HG03442 (cell line): Measurements from ENCODE around the gene P4HB.

Source experiments
- ATAC-seq: cut with Tn5 transposase; IDR thresholded peaks from one replicate; pipeline ENCODE4 v1.9.1; 2021; ENCODE audit warnings: mild to moderate bottlenecking, moderate library complexity; ENCODE audit not compliant: unreplicated experiment

P4HB gene

DNA sequence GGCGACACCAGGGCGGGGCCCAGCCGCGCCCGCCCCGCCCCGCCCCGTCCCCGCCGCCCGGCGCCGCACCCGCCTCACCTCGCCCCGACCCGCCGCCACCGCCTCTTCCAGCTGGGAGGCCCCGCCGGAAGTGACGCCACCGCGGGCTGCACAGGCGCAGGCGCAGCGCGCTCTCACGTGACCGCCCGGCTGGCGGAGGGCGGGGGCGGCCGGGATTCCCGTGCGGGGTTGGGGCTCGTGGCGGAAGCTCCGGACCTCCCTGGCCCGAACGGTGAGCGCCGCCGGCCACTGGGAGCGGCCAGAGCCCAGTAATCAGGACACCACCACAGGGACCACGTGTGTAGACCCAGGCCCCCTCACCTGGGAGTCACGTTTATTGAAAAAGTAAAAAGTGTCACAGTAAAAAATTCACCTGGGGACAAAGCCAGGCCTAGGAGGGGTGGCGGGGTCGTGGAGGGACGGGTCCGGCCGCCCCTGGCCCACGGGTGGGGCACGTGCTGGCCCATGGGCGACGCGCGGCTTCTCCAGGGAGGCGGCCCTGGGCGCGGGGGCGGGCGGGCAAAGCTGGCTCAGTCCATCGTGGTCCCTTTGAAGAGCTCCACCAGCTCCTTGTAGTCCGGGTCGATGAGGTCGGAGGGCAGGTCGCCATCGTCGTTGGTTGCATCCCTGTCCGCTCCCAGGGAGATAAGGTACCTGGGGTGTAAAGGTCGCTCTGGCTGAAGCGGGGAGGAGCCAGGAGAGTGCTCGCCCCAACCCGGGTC, 27.0 kb downstream of the P4HB start, which contains the start of gene MCRIP1:
Gene MCRIP1 (minus strand): TSS at position 132 of the 761 bp plus-strand sequence. CDS start 8,785 bp downstream, outside the sequence.
- peak; percentile 77 for ATAC-seq

DNA sequence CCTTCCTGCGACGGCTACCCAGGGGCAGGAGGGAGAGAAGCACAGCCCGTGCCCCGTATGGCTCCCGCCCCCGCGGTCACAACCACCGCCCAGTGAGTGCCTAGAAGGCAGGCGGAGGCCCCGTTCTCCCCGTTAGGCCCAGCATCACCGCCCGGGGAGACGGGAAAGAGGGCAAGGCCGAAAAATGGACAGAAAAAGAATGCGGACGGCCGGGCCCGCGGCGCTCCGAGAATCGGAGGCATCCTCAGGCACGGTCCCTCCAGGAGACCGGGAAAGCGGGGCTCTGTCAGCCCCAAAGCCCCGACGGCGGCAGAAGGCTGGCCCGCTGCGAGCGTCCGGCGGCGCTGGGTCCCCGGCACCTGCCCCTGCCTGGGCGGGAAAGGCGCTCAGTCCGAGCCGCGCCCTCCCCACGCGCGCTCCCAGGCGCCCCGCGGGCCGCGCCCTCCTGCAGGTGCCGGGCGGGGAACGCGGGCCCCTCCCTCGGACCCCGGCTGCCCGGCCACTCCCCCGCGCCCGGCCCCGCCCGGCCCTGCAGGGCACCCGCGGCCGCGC, 27.7 kb downstream of the P4HB start:
- peak; percentile 18 for ATAC-seq

- no peak for ATAC-seq
Observed at GRCh38 chr17:81831957-81832607, 28.3 kb downstream of the P4HB start.

- ATAC-seq = no peak
Observed at GRCh38 chr17:81831563-81831956, 28.8 kb downstream of the P4HB start.

GRCh38 chr17:81829858-81830257, 30.5 kb downstream of the P4HB start:
- no peak for ATAC-seq

DNA sequence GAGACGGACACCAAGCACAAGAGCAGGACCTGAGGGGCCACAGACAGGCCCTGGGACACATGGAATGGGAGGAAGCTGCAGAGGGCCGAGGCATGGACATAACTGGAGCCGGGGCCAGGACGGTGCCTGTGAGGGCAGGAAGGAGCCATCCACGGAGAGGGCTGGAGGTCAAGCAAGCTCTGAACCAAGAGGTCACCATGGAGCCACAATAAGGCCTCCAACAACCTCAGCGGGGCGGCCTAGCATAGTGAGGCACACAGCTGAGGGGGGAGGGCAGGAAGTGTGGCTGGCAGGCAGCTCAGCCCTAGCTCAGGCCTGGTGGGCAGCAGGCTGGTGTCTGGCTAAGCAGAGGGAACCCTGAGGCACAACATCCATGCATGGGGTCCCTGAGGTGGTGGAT, 31.7 kb downstream of the P4HB start:
- ATAC-seq = no peak

DNA sequence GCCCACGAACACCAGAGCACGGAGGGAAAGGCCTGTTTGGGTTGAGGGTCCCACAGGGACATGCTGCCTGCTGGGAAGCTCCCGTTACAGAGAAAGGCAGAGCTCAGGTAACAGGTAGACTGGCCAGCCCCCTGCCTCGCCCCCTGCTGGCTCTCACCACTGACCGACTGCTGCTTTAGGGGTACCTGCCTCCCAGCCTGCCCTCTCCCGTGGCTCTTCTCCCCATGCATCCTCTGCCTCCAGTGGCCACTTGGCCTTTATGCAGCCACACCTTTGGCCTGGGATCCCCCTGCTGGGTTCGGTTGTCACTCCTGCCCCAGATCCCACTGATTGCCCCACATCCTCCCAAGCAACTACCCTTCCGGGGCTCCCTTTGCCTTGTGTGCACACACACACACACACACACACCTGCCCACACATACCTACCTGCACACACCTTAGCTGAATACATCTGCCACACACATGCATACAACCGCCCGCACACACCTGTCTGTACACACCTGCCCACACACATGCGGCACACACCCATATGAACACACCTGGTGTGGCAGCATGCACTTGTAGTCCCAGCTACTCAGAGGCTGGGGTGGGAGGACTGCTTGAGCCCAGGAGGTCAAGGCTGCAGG, 34.4 kb downstream of the P4HB start:
- ATAC-seq = no peak

GRCh38 chr17:81824595-81824994, 35.7 kb downstream of the P4HB start:
- ATAC-seq = no peak

- no peak for ATAC-seq
Observed at GRCh38 chr17:81823820-81824550, 36.4 kb downstream of the P4HB start.

- ATAC-seq = no peak
Observed at GRCh38 chr17:81822996-81823819, 37.1 kb downstream of the P4HB start.

- no peak for ATAC-seq
Observed at GRCh38 chr17:81822312-81822637, 38.1 kb downstream of the P4HB start.

- no peak for ATAC-seq
Observed at GRCh38 chr17:81821603-81822311, 38.6 kb downstream of the P4HB start.

DNA sequence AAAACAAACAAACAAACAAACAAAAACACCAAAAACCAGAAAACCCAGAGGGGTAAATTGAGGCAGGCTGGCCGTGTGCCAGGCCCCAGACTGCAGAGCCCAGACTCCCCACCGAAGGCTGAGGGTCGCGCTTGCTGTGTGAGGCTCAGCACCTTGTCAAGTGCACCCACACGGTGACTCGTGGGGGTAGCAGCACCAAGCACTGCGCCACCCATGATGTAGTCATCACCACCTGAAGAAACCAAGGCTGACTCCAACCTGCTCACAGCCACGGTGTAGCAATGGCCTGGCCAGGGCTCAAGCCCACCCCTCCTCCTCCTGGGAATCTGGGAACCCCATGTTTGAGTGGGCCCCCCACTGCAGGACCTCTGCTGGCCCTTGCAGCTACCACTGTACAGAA, 39.2 kb downstream of the P4HB start:
- no peak for ATAC-seq

- ATAC-seq = no peak
Observed at GRCh38 chr17:81819708-81820107, 40.6 kb downstream of the P4HB start.

- no peak for ATAC-seq
Observed at GRCh38 chr17:81817758-81818147, 42.6 kb downstream of the P4HB start.

GRCh38 chr17:81815646-81815986, 44.7 kb downstream of the P4HB start:
- no peak for ATAC-seq

DNA sequence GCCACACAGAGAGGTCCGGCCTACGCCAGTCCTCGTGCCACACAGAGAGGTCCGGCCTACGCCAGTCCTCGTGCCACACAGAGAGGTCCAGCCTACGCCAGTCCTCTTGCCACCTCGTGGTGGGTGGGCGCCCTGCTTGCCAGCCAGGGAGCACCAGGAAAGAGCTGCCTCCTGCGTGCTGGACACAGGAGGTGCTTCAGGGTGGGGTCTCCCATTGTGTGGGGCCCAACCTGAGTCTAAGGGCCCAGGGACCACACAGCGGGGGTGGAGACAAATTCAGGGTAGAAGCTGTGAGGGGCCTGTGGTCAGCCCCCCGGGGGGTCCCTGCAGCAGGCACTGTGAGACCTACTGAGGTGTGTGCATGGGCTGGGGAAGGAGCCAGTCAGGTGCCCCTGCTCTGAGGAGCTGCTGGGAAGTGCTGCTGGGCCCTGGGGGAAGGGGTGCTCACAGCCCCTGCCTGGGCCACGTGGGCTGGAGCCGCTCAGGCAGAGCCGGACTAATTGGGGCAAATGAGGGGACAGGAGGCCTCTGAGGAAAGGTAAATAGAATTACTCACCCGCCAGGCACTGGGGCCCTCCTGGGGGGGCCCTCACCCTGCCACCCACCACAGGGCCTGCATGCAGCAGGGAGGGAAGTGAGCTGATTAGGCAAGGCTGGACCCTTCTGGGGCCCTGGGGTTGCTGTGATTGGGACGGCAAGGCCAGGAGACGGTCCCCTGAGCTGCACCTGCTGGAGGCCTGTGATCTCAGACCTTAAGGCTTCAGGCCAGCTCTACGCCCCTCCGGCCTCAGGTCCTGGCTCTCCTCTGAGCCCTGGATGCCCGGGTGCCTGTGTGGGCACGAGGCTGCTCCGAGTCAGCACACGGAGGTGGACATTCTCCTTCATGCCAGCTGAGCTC, 45.3 kb downstream of the P4HB start:
- no peak for ATAC-seq

DNA sequence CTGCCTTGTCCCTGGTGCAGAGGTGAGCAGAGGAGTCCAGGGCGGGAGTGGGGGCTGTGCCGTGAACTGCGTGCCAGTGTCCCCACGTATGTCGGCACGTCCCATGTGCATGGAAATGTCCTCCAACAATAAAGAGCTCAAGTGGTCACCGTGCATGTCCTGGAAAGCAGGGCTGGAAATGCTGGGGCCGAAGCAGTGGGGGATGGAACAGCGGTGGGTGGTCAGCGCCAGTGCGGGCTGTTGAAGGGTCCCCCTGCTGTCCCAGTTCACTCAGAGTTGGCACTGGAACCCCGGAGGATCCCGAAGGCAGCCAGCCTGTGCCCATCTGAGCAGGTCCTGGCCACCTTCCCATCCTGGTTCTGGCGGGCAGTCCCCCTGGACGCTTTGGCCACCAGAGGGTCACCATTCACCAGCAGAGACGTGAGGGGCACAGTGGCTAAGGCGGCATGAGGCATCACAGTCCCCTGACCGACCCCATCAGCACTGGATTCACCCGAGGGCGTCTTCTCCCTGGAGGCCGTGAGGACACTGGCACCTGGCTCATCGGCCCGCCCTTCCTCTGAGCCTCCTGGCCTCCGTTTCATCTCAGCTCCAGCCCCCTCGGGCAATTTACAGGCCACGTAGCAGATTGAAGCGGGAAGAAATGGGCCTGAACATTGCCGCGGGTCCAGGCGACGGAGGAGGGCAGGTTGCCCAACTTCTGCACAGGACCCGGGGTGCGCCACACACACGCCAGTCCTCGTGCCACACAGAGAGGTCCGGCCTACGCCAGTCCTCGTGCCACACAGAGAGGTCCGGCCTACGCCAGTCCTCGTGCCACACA, 46.3 kb downstream of the P4HB start:
- ATAC-seq = no peak
